ENCODE results near the gene TOMM34. TPM values are rescaled to one million over a fixed set of nuclear protein-coding genes. Genes with fewer than 3 reads are reported as not detected.

Gene TOMM34
- total and polyA plus RNA-seq, 7 experiments from 2014 or later, result 7.0 to 30.2 (median 8.8) TPM

Other genes with a start within 250 kb of the TOMM34 start
- not detected for gene CCN5, start 245.0 kb downstream of the TOMM34 start, total RNA-seq
- gene CCN5, start 245.0 kb downstream of the TOMM34 start, polyA plus RNA-seq, result not detected
- gene KCNK15, start 214.5 kb downstream of the TOMM34 start, total RNA-seq, result under 1 TPM in 1 of 5 experiments, not detected in 4; 0.19 TPM
- not detected for gene KCNK15, start 214.5 kb downstream of the TOMM34 start, polyA plus RNA-seq
- gene RIMS4, start 149.9 kb downstream of the TOMM34 start, total RNA-seq, result not detected
- gene RIMS4, start 149.9 kb downstream of the TOMM34 start, polyA plus RNA-seq, result not detected
- gene YWHAB, start 74.7 kb downstream of the TOMM34 start, total RNA-seq, result 100 to 1,000 TPM; 135 to 262 (median 203) TPM
- 100 to 1,000 TPM; 464 to 552 TPM for gene YWHAB, start 74.7 kb downstream of the TOMM34 start, polyA plus RNA-seq
- 10 to 100 TPM; 34.0 to 71.7 (median 59.0) TPM for gene PABPC1L, start 50.3 kb downstream of the TOMM34 start, total RNA-seq
- 1 to 10 TPM; 1.3 to 1.8 TPM for gene PABPC1L, start 50.3 kb downstream of the TOMM34 start, polyA plus RNA-seq
- 100 to 1,000 TPM; 207 to 383 (median 267) TPM for gene STK4, start 6.1 kb upstream of the TOMM34 start, total RNA-seq
- gene STK4, start 6.1 kb upstream of the TOMM34 start, polyA plus RNA-seq, result 100 to 1,000 TPM; 175 to 241 TPM
- gene KCNS1, start 140.7 kb upstream of the TOMM34 start, total RNA-seq, result under 1 TPM in 1 of 5 experiments, not detected in 4; 0.12 TPM
- under 1 TPM; 0.07 to 0.08 TPM for gene KCNS1, start 140.7 kb upstream of the TOMM34 start, polyA plus RNA-seq
- not detected for gene WFDC5, start 154.8 kb upstream of the TOMM34 start, total RNA-seq
- gene WFDC5, start 154.8 kb upstream of the TOMM34 start, polyA plus RNA-seq, result not detected
- not detected for gene WFDC12, start 164.1 kb upstream of the TOMM34 start, total RNA-seq
- not detected for gene WFDC12, start 164.1 kb upstream of the TOMM34 start, polyA plus RNA-seq
- not detected for gene PI3, start 214.5 kb upstream of the TOMM34 start, total RNA-seq
- gene PI3, start 214.5 kb upstream of the TOMM34 start, polyA plus RNA-seq, result not detected
- gene SEMG1, start 246.6 kb upstream of the TOMM34 start, total RNA-seq, result not detected
- not detected for gene SEMG1, start 246.6 kb upstream of the TOMM34 start, polyA plus RNA-seq